Liver (tissue), 3 donors: ENCODE data around the gene PSME3IP1.

Source experiments
- CTCF ChIP-seq: fragments of 150-350 bp; IDR thresholded peaks from 2 replicates; pipeline ENCODE4 v1.5.1; 2017; ENCODE audit warnings: improper control_type of control experiment, low read depth, low read length; ENCODE audit not compliant: missing input control
- HNF4A ChIP-seq, 2 donors: conservative IDR thresholded peaks; 2 replicates each; pipeline ENCODE4 v1.6.1; 2016; ENCODE audit warnings: antibody characterized with exemption in 2 of 2, mild to moderate bottlenecking in 2 of 2
- JUND ChIP-seq, 2 donors: IDR thresholded peaks; 2 replicates each; pipeline ENCODE4 v1.6.1; 2016; ENCODE audit warnings: antibody characterized with exemption in 2 of 2
- RAD21 ChIP-seq, 2 donors: IDR thresholded peaks; 2 replicates each; pipeline ENCODE4 v1.6.1; 2016; ENCODE audit warnings: antibody characterized with exemption in 2 of 2, mild to moderate bottlenecking in 2 of 2
- REST ChIP-seq: IDR thresholded peaks from 2 replicates; pipeline ENCODE4 v1.6.1; 2016; ENCODE audit warnings: antibody characterized with exemption, mild to moderate bottlenecking
- TAF1 ChIP-seq: conservative IDR thresholded peaks from 2 replicates; pipeline ENCODE4 v1.6.1; 2016; ENCODE audit warnings: antibody characterized with exemption, mild to moderate bottlenecking
- YY1 ChIP-seq: IDR thresholded peaks from 2 replicates; pipeline ENCODE4 v1.6.1; 2016; ENCODE audit warnings: antibody characterized with exemption, mild to moderate bottlenecking
- ZBTB33 ChIP-seq: IDR thresholded peaks from 2 replicates; pipeline ENCODE4 v1.6.1; 2016; ENCODE audit warnings: antibody characterized with exemption
- donor health status: healthy.
- donor health status: healthy.

- TF ChIP-seq CTCF (no peak), RAD21 (IDR thresholded peaks at IDR 0.05) (no peak), REST (no peak), ZBTB33 (no peak), JUND (IDR thresholded peaks at IDR 0.05) (no peak), YY1 (no peak), TAF1 (no peak), HNF4A (conservative IDR thresholded peaks at IDR 0.05) (no peak)
Measured at GRCh38 chr16:57151369-57151768, 34.5 kb downstream of the PSME3IP1 start.
